Smooth muscle cell (in vitro differentiated cells): Measurements from ENCODE around the gene PTPRR. TPM values are rescaled to one million over a fixed set of nuclear protein-coding genes. Genes with fewer than 3 reads are reported as not detected.

ENCODE experiments used
- DNase-seq: peaks from one replicate; lab custom pipeline; 2025; ENCODE audit not compliant: unreplicated experiment; lab: John Stamatoyannopoulos, UW
- H2AFZ ChIP-seq: fragments of 200-600 bp; sonication (generic); 2 replicates; pipeline ENCODE4 v1.6.0; 2016; ENCODE audit warnings: antibody characterized with exemption, low read depth, mild to moderate bottlenecking
- H3F3A ChIP-seq: fragments of 200-600 bp; sonication (generic); 2 replicates; pipeline ENCODE4 v1.6.0; 2017; ENCODE audit warnings: antibody characterized with exemption, low read depth
- H3K27ac ChIP-seq: fragments of 200-600 bp; sonication (generic); 2 replicates; pipeline ENCODE4 v1.5.1; 2016; ENCODE audit warnings: low read depth, mild to moderate bottlenecking
- H3K27me3 ChIP-seq: fragments of 200-600 bp; sonication (generic); 2 replicates; pipeline ENCODE4 v1.6.1; 2016; ENCODE audit warnings: low read depth, mild to moderate bottlenecking
- H3K36me3 ChIP-seq: fragments of 200-600 bp; sonication (generic); 2 replicates; pipeline ENCODE4 v1.5.1; 2016; ENCODE audit warnings: low read depth
- H3K4me1 ChIP-seq: fragments of 200-600 bp; sonication (generic); 2 replicates; pipeline ENCODE4 v1.5.1; 2016; ENCODE audit warnings: low read depth
- H3K4me2 ChIP-seq: fragments of 200-600 bp; sonication (generic); 2 replicates; pipeline ENCODE4 v1.6.0; 2016; ENCODE audit warnings: mild to moderate bottlenecking
- H3K4me3 ChIP-seq: fragments of 200-600 bp; sonication (generic); 2 replicates; pipeline ENCODE4 v1.5.1; 2016; ENCODE audit warnings: mild to moderate bottlenecking
- H3K79me2 ChIP-seq: fragments of 200-600 bp; sonication (generic); 2 replicates; pipeline ENCODE4 v1.6.0; 2016; ENCODE audit warnings: low read depth, mild to moderate bottlenecking
- H3K9ac ChIP-seq: fragments of 200-600 bp; sonication (generic); 2 replicates; pipeline ENCODE4 v1.6.0; 2016; ENCODE audit warnings: low read depth
- H3K9me3 ChIP-seq: fragments of 200-600 bp; sonication (generic); replicated peaks from 2 replicates; pipeline ENCODE4 v1.5.1; 2016; ENCODE audit warnings: low read depth
- H4K20me1 ChIP-seq: fragments of 200-600 bp; sonication (generic); 2 replicates; pipeline ENCODE4 v1.6.0; 2016; ENCODE audit warnings: low read depth
- WGBS: methylation state at CpG from one replicate; pipeline ENCODE4 v1.1.7; 2016; ENCODE audit warnings: low lambda C conversion rate; 5-methylcytosine and 5-hydroxymethylcytosine counted together
- polyA plus RNA-seq: library from polyadenylated mRNA; unstranded; fragments of >200 nt; fragmentation: Nextera tagmentation; extraction: Ambion mirVana; gene quantifications from 2 replicates; pipeline ENCODE4 v1.2.1, GENCODE V29; 2016
- total RNA-seq: library from RNA; depleted of rRNA; stranded (reverse); fragments of >200 nt; gene quantifications from 2 replicates; pipeline ENCODE4 v1.2.3, GENCODE V29; 2014
- TF ChIP-seq, protein P1 (sequence below): fragments of 200-600 bp; sonication (generic); IDR thresholded peaks from 2 replicates; pipeline ENCODE4 v1.5.1; 2017; ENCODE audit warnings: borderline replicate concordance, mild to moderate bottlenecking, antibody characterized with exemption; ENCODE audit not compliant: insufficient read depth, poor library complexity, severe bottlenecking

Gene PTPRR
- total and polyA plus RNA-seq, 2 experiments from 2014 or later, result 2.8 to 17.8 TPM

DNA sequence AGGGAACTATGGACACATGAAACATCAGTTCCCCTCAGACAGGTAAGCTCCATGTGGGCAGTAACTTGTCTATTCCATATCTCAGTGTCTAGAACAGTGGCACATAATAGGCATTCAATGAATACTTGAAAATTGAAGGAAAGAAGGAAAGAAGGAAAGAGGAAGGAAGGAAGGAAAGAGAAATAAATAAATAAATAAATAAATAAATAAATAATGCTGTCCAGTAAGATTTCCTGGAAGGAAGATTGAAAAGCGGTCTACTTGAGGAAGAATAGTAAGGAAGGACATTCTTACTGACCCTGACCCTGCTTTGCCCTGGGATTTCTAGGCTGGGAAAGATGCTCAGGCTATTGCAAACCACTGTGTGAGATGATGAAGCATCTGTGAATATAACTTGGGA is 91.5 kb downstream of the PTPRR start:
- H3F3A ChIP-seq, result no peaks in the 10 kb centered on the region
- H4K20me1 ChIP-seq, result no peaks in the 10 kb centered on the region
- no peaks in the 10 kb centered on the region for H3K27me3 ChIP-seq
- no peaks in the 10 kb centered on the region for H3K36me3 ChIP-seq
- WGBS, result 95% methylated on average over 1 of the region's 1 CpG
- no peaks in the 10 kb centered on the region for H3K4me1 ChIP-seq
- no peak overlapping the region for H3K4me2 ChIP-seq
- H3K9ac ChIP-seq, result no peak overlapping the region
- H2AFZ ChIP-seq, result no peak overlapping the region
- H3K4me3 ChIP-seq, result no peak overlapping the region
- no peak for DNase-seq
- no peaks in the 10 kb centered on the region for H3K79me2 ChIP-seq
- H3K9me3 ChIP-seq, result no peaks in the 10 kb centered on the region
- no peak overlapping the region for H3K27ac ChIP-seq
- TF ChIP-seq, protein P1, sequence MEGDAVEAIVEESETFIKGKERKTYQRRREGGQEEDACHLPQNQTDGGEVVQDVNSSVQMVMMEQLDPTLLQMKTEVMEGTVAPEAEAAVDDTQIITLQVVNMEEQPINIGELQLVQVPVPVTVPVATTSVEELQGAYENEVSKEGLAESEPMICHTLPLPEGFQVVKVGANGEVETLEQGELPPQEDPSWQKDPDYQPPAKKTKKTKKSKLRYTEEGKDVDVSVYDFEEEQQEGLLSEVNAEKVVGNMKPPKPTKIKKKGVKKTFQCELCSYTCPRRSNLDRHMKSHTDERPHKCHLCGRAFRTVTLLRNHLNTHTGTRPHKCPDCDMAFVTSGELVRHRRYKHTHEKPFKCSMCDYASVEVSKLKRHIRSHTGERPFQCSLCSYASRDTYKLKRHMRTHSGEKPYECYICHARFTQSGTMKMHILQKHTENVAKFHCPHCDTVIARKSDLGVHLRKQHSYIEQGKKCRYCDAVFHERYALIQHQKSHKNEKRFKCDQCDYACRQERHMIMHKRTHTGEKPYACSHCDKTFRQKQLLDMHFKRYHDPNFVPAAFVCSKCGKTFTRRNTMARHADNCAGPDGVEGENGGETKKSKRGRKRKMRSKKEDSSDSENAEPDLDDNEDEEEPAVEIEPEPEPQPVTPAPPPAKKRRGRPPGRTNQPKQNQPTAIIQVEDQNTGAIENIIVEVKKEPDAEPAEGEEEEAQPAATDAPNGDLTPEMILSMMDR, result no peak

DNA sequence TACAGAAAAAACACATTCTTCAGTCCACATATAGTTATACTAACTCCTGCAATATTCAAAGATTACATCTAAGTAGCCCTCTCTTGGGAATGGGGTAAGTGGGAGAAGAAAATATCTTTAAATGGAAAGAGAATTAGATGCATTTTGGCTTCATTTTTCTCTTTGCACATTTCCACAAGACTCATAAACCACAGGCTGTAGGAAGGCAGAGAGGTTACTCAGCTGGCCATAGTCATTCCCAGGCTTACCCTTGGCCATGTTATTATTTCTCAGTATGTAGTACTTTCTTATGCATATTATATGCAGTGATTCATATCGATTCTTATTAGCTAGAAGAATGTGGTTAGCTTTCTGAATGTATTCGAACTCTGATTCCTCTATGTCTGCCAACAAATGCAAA is 92.2 kb downstream of the PTPRR start:
- 91% methylated on average over 2 of the region's 2 CpGs for WGBS
- Histone ChIP-seq H3K27me3 (no peaks in the 10 kb centered on the region), H3K9me3 (no peaks in the 10 kb centered on the region), H3K36me3 (no peaks in the 10 kb centered on the region), H3K4me2 (no peak overlapping the region), H3K9ac (no peak overlapping the region), H3K27ac (no peak overlapping the region), H4K20me1 (no peaks in the 10 kb centered on the region), H3K4me1 (no peaks in the 10 kb centered on the region), H3F3A (no peaks in the 10 kb centered on the region), H3K79me2 (no peaks in the 10 kb centered on the region), H3K4me3 (no peak overlapping the region), H2AFZ (no peak overlapping the region)
- TF ChIP-seq, protein P1, result no peak
- DNase-seq, result no peak

DNA sequence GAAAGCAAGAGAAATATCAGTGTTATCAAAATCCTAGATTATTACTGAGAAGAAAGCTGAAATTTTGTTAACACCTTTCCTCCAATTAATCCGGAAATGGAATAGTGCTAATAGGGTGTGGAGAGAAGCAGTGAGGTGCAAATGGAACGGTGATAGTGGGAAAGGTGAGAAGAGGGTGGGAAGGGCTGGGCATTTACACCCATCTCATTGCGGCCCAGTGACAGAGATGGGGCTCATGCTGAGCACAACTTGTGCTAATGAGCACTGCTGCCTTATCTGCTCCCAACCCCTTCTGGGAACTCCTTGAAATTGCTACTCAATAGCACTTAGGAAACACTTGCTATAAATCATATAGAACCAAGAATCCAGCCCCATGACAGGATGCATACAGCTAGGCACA is 94.4 kb downstream of the PTPRR start:
- Histone ChIP-seq H3K9ac (no peak overlapping the region), H3K4me2 (no peak overlapping the region), H3F3A (no peaks in the 10 kb centered on the region), H3K27me3 (no peaks in the 10 kb centered on the region), H3K79me2 (no peaks in the 10 kb centered on the region), H3K4me3 (no peak overlapping the region), H4K20me1 (no peaks in the 10 kb centered on the region), H3K9me3 (no peaks in the 10 kb centered on the region), H3K4me1 (no peaks in the 10 kb centered on the region), H3K27ac (no peak overlapping the region), H3K36me3 (no peaks in the 10 kb centered on the region), H2AFZ (no peak overlapping the region)
- WGBS, result 57% methylated on average over 3 of the region's 3 CpGs
- TF ChIP-seq, protein P1, result no peak
- no peak for DNase-seq

DNA sequence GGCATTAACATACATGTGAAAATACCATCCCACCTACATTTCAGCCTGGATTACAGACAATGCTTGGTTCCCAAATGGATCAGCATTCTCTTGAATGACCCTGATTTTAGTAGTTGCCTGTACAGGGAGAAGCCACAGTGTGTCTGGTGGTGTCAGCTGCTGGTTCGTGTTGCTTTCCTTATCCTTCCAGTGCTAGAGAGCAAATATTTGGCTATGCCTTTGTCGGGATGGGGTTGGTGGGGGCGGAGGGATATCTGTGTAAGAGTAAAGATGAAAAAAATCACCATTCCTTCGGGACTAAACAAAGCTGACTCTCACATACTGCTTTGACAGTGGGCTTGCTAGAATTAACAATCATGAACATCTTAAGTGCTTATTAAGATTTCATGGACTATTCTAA is 96.0 kb downstream of the PTPRR start:
- Histone ChIP-seq H3K27me3 (no peaks in the 10 kb centered on the region), H3K9ac (no peak overlapping the region), H3K9me3 (no peaks in the 10 kb centered on the region), H3K79me2 (no peaks in the 10 kb centered on the region), H4K20me1 (no peaks in the 10 kb centered on the region), H2AFZ (no peak overlapping the region), H3K4me2 (no peak overlapping the region), H3K4me3 (no peak overlapping the region), H3K27ac (no peak overlapping the region), H3F3A (no peaks in the 10 kb centered on the region), H3K4me1 (no peaks in the 10 kb centered on the region), H3K36me3 (no peaks in the 10 kb centered on the region)
- TF ChIP-seq, protein P1, result no peak
- 81% methylated on average over 4 of the region's 4 CpGs for WGBS
- no peak for DNase-seq
